ENCODE measurements around the gene BAMBI. TPM values are rescaled to one million over a fixed set of nuclear protein-coding genes. Genes with fewer than 3 reads are reported as not detected.

BAMBI gene
- total RNA-seq, 4 donors from 2014 or later = 0.53 to 10.7 (median 2.5) TPM; not detected in 1

GRCh38 chr10:28684157-28684985 is 7.0 kb downstream of the BAMBI start:
- Histone ChIP-seq H3K4me1 (peaks cover 0 to 7% (median 0%) of the 10 kb centered on the region in 4 donors), H3K27me3 (no peaks in the 10 kb centered on the region), H3K36me3 (no peaks in the 10 kb centered on the region), H3K9me3 (no peaks in the 10 kb centered on the region), H3K27ac (no peak overlapping the region), H3K4me3 (no peak overlapping the region)
- DNase-seq = no peak
- no peak for TF ChIP-seq POLR2A (IDR thresholded peaks at IDR 0.05)
- TF ChIP-seq, protein P1, sequence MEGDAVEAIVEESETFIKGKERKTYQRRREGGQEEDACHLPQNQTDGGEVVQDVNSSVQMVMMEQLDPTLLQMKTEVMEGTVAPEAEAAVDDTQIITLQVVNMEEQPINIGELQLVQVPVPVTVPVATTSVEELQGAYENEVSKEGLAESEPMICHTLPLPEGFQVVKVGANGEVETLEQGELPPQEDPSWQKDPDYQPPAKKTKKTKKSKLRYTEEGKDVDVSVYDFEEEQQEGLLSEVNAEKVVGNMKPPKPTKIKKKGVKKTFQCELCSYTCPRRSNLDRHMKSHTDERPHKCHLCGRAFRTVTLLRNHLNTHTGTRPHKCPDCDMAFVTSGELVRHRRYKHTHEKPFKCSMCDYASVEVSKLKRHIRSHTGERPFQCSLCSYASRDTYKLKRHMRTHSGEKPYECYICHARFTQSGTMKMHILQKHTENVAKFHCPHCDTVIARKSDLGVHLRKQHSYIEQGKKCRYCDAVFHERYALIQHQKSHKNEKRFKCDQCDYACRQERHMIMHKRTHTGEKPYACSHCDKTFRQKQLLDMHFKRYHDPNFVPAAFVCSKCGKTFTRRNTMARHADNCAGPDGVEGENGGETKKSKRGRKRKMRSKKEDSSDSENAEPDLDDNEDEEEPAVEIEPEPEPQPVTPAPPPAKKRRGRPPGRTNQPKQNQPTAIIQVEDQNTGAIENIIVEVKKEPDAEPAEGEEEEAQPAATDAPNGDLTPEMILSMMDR (IDR thresholded peaks at IDR 0.05) = no peak

DNA sequence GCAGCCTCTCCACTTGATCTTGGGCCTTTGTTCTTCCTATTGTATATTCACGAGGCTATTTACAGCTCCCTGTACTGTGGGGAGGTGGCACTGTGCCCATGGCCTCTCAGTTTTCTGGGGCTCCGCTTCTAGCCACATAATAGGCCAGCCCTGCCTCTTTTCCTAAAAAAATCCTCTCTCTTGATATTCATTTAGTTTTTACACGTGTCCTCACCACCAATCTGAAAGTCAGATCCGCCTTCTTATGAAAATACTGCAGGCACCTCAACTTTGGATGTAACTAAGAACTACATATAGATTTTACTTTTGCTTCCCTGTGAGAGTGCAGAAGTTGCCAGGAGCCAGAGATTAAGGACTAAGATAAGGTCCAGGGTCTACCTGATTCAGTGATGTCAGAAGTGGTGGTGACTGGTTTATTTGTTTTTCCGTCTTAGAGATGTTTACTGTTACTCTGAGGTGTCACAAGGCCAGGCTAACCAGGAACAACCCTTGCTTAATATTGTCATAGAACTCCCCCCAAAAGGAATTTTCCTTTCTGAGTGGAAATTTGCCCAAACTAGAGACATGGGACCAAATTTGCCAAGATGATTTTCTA is 7.8 kb downstream of the BAMBI start:
- no peak for DNase-seq
- Histone ChIP-seq H3K27ac (no peak overlapping the region), H3K9me3 (no peaks in the 10 kb centered on the region), H3K27me3 (no peaks in the 10 kb centered on the region), H3K4me3 (no peak overlapping the region), H3K4me1 (peaks cover 0 to under 1% (median 0%) of the 10 kb centered on the region in 4 donors), H3K36me3 (no peaks in the 10 kb centered on the region)
- TF ChIP-seq, protein P1 (IDR thresholded peaks at IDR 0.05) = no peak
- no peak for TF ChIP-seq POLR2A (IDR thresholded peaks at IDR 0.05)

- H3K36me3 ChIP-seq = no peaks in the 10 kb centered on the region
- TF ChIP-seq, protein P1 (IDR thresholded peaks at IDR 0.05) = no peak
- TF ChIP-seq POLR2A (IDR thresholded peaks at IDR 0.05) = no peak
- no peak overlapping the region for H3K4me3 ChIP-seq
- no peaks in the 10 kb centered on the region for H3K9me3 ChIP-seq
- no peak overlapping the region for H3K27ac ChIP-seq
- H3K4me1 ChIP-seq = no peaks in the 10 kb centered on the region
- DNase-seq = no peak
- no peaks in the 10 kb centered on the region for H3K27me3 ChIP-seq
Measured at GRCh38 chr10:28685717-28686116, 8.4 kb downstream of the BAMBI start.

GRCh38 chr10:28686835-28687682 is 9.7 kb downstream of the BAMBI start:
- Histone ChIP-seq H3K36me3 (no peaks in the 10 kb centered on the region), H3K4me3 (no peak overlapping the region), H3K27ac (no peak overlapping the region), H3K27me3 (no peaks in the 10 kb centered on the region), H3K4me1 (no peaks in the 10 kb centered on the region), H3K9me3 (no peaks in the 10 kb centered on the region)
- DNase-seq = no peak
- no peak for TF ChIP-seq POLR2A (IDR thresholded peaks at IDR 0.05)
- TF ChIP-seq, protein P1 (IDR thresholded peaks at IDR 0.05) = no peak

DNA sequence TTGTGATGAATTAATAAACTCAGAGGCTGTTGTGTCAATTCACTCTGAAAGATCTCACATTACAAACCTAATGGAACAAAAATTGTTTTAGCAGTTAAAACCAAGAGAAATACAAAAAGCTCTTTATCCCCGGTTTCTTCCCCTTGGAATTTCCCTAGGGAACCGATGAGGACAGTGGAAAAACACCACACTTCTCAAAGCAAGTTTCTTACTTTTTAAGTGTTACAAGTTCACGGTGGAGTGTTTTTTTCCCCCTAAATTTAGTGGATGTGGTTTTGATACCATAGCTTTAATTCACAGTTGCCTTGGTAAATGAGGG is 10.3 kb downstream of the BAMBI start:
- H3K27ac ChIP-seq = no peak overlapping the region
- H3K27me3 ChIP-seq = no peaks in the 10 kb centered on the region
- H3K4me1 ChIP-seq = no peaks in the 10 kb centered on the region
- no peak overlapping the region for H3K4me3 ChIP-seq
- no peak for TF ChIP-seq POLR2A (IDR thresholded peaks at IDR 0.05)
- TF ChIP-seq, protein P1 (IDR thresholded peaks at IDR 0.05) = no peak
- no peaks in the 10 kb centered on the region for H3K36me3 ChIP-seq
- DNase-seq = no peak
- no peaks in the 10 kb centered on the region for H3K9me3 ChIP-seq
